SU-DHL-6 (cell line): ENCODE data around the gene PRDM11.

Source experiments
- CTCF ChIP-seq: fragments of 200-600 bp; sonication (generic); IDR thresholded peaks from one replicate; pipeline ENCODE4 v1.5.1; 2017; ENCODE audit warnings: antibody characterized with exemption, mild to moderate bottlenecking, low read length, moderate library complexity; ENCODE audit not compliant: insufficient read depth, poor library complexity, severe bottlenecking
- EZH2phosphoT487 ChIP-seq: fragments of 200-600 bp; sonication (generic), shearing (Covaris generic); conservative IDR thresholded peaks from 2 replicates; pipeline ENCODE4 v1.6.1; 2018; ENCODE audit warnings: mild to moderate bottlenecking, antibody characterized with exemption, low read length, moderate library complexity, mixed read lengths

- no peak for TF ChIP-seq CTCF
- TF ChIP-seq EZH2phosphoT487 = no peak
Measured at GRCh38 chr11:45113807-45114206, 32.6 kb upstream of the PRDM11 start.
